ENCODE data around the gene STARD13. TPM values are rescaled to one million over a fixed set of nuclear protein-coding genes. Genes with fewer than 3 reads are reported as not detected.

The STARD13 gene
- total and polyA plus RNA-seq, 8 donors, result 4.4 to 158 (median 44.0) TPM

DNA sequence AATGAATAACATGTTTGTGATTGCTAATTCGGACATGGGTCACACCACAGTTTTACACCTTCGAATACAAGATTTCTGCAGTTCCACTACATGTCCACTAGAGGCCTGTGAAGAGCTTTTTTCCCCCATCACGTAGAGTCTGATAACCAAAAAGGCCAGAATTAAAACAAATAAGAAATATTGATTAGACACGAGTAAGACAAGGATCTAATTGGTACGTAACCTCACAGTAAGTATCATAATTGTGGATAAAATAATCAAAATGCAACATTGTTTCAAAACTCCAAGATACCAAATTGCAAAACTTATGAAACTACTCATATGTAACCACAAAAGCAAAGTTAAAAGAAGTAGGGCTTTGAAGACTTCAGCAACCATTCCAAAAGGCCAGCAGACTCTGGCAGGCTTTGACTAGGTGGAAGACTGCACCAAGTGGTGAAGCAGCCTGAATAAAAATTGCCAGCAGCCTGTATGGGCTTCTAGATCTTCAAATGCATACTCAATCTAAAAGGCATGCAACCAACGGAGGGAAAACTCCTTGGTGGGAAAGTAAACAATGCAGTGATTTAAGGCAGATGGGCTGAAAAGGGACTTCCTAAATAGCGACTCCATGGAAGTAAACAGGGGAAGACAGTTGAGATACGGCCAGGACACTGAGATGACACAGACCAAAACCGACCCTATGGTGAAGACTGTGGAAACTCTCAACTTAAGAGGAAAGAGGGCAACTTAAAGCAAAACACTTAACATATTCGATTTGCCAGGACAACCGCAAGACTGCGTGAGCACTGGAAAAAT is 56.7 kb downstream of the STARD13 start:
- peak in 1 of 2 donors; percentile 75 for DNase-seq
- intact Hi-C loops (cut with DNase I; ENCODE audit: low total_unique reads), result no loop called here
- H3K27ac ChIP-seq, result peak overlapping the region; percentile 52 to 78 (median 72)

DNA sequence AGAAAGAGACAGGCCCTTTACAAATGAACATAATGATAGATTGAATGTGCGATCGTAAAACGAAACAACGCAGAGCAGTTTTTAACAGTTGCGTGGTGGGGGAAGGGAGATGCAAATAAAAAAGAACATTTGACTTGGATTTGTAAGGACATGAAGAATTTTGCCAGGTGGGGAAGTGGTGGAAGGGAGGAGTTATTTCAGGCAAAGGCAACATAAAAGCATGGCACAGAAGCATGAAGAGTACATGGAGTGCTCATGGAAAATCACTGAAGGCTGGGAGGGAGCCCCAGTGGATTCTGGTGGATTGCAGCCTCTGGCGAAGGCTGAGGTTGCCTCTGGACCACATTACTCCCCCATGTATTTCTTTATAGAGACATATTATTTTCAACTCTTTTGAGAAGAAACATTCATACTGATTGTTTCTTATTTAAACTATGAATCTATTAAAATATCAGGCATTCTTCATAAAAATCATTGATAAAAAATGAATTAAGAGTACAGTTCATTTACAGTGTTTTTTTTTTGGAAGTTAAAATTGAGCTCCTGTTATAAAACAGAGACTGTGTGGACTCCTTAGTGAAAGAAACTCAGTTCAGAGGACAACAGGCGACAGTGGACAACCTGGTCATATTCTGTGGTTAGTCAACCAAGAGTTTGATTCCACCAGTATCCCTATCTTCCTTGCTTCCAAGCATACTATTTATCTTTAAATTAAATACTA is 57.5 kb downstream of the STARD13 start:
- intact Hi-C loops (cut with DNase I; ENCODE audit: low total_unique reads), result no loop called here

More for the DNA sequence above, 56.7 kb downstream of the STARD13 start:
- no peak overlapping the region for H3K4me3 ChIP-seq
- no peaks in the 10 kb centered on the region for H3K27me3 ChIP-seq
- TF ChIP-seq, protein P1, sequence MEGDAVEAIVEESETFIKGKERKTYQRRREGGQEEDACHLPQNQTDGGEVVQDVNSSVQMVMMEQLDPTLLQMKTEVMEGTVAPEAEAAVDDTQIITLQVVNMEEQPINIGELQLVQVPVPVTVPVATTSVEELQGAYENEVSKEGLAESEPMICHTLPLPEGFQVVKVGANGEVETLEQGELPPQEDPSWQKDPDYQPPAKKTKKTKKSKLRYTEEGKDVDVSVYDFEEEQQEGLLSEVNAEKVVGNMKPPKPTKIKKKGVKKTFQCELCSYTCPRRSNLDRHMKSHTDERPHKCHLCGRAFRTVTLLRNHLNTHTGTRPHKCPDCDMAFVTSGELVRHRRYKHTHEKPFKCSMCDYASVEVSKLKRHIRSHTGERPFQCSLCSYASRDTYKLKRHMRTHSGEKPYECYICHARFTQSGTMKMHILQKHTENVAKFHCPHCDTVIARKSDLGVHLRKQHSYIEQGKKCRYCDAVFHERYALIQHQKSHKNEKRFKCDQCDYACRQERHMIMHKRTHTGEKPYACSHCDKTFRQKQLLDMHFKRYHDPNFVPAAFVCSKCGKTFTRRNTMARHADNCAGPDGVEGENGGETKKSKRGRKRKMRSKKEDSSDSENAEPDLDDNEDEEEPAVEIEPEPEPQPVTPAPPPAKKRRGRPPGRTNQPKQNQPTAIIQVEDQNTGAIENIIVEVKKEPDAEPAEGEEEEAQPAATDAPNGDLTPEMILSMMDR (IDR thresholded peaks at IDR 0.05), result peak in 5 of 7 experiments; percentile 72 to 90 (median 84)
- TF ChIP-seq POLR2A (IDR thresholded peaks at IDR 0.05) (no peak), EP300 (IDR thresholded peaks at IDR 0.05) (no peak), POLR2AphosphoS5 (IDR thresholded peaks at IDR 0.05) (no peak)
- H3K4me1 ChIP-seq, result peaks cover 20 to 55% (median 31%) of the 10 kb centered on the region in 4 donors
- peaks cover 0 to 14% (median 3%) of the 10 kb centered on the region in 4 donors for H3K9me3 ChIP-seq
- H3K36me3 ChIP-seq, result peaks cover 0 to 15% (median 10%) of the 10 kb centered on the region in 4 donors
- 29 to 42% (median 40%) methylated on average over 12 of the region's 12 CpGs for whole genome bisulfite sequencing, 5 donors

DNA sequence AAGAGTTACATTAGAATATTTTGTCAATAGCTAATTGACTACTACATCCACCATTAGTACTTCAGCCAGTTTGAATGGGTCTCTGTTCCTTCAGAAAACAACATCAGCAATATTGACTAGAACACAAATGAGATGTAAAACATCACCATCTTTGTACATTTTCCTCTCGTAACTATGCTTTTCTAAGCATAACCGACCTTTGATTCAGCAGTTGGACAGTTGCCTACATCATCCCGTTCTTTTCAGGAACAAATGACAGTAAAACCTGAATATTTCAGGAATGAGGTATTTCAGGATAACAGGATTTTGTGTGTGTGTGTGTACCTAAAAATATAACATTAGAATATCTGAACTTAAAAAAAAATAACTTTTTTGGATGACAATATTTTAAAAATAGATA is 60.9 kb downstream of the STARD13 start:
- WGBS, 5 donors, result 83 to 99% (median 91%) methylated on average over 3 of the region's 3 CpGs
- H3K36me3 ChIP-seq, result no peaks in the 10 kb centered on the region
- H3K27me3 ChIP-seq, result no peaks in the 10 kb centered on the region
- peaks cover 18 to 56% (median 22%) of the 10 kb centered on the region in 4 donors for H3K4me1 ChIP-seq
- TF ChIP-seq EP300 (IDR thresholded peaks at IDR 0.05) (no peak), POLR2A (IDR thresholded peaks at IDR 0.05) (no peak), POLR2AphosphoS5 (IDR thresholded peaks at IDR 0.05) (no peak)
- TF ChIP-seq, protein P1 (IDR thresholded peaks at IDR 0.05), result no peak
- DNase-seq, result no peak
- intact Hi-C loops (cut with DNase I; ENCODE audit: low total_unique reads), result no loop called here
- H3K4me3 ChIP-seq, result no peak overlapping the region
- H3K9me3 ChIP-seq, result peaks cover 0 to 7% (median 0%) of the 10 kb centered on the region in 4 donors
- H3K27ac ChIP-seq, result no peak overlapping the region

More for the DNA sequence above, 57.5 kb downstream of the STARD13 start:
- 46 to 92% (median 88%) methylated on average over 7 of the region's 7 CpGs for WGBS, 5 donors
- H3K9me3 ChIP-seq, result peaks cover 0 to 9% (median 3%) of the 10 kb centered on the region in 4 donors
- H3K27ac ChIP-seq, result peak overlapping the region in 4 of 5 donors; percentile 54 to 78 (median 74)
- peaks cover 20 to 62% (median 31%) of the 10 kb centered on the region in 4 donors for H3K4me1 ChIP-seq
- TF ChIP-seq, protein P1 (IDR thresholded peaks at IDR 0.05), result no peak
- no peak for TF ChIP-seq EP300 (IDR thresholded peaks at IDR 0.05)
- DNase-seq, result no peak
- H3K27me3 ChIP-seq, result no peaks in the 10 kb centered on the region
- H3K4me3 ChIP-seq, result no peak overlapping the region
- peaks cover 0 to 8% (median 3%) of the 10 kb centered on the region in 4 donors for H3K36me3 ChIP-seq

DNA sequence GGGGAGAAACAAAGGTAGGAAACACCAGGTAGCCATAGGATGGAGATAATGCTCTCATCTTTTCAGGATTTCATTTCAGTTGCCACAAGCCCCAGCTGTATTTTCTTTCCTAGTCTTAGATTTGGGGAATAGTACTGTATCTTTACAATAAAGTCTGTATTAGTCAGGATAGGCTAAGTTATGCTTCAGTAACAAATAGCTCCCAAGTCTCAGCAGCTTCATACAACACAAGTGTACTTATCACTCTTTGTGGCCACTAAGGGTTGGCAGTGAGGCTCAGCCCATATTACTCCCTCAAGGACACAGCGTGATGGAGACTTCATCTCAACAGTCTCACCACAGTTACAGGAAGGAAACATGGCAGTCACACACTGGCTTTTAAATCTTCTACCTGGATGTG is 61.4 kb downstream of the STARD13 start:
- no peaks in the 10 kb centered on the region for H3K36me3 ChIP-seq
- TF ChIP-seq POLR2AphosphoS5 (IDR thresholded peaks at IDR 0.05), result no peak
- TF ChIP-seq, protein P1 (IDR thresholded peaks at IDR 0.05), result no peak
- no peak for TF ChIP-seq POLR2A (IDR thresholded peaks at IDR 0.05)
- no peak for TF ChIP-seq EP300 (IDR thresholded peaks at IDR 0.05)
- no peak for DNase-seq
- H3K4me3 ChIP-seq, result no peak overlapping the region
- 92 to 100% (median 96%) methylated on average over 1 of the region's 1 CpG for WGBS, 5 donors
- no peak overlapping the region for H3K27ac ChIP-seq
- peaks cover 0 to 7% (median 0%) of the 10 kb centered on the region in 4 donors for H3K9me3 ChIP-seq
- H3K4me1 ChIP-seq, result peaks cover 13 to 53% (median 19%) of the 10 kb centered on the region in 4 donors
- intact Hi-C loops (cut with DNase I; ENCODE audit: low total_unique reads), result no loop called here
- no peaks in the 10 kb centered on the region for H3K27me3 ChIP-seq

Measured in stomach (tissue), 9 donors.